OCI-LY3 (cell line): ENCODE results near the gene MUS81.
"Not testable (repeated sequence)": the region's sequence is repeated elsewhere in the genome, so short reads cannot be mapped to it uniquely, and the experiment has no call there.

ENCODE experiments used
- H2AFZ ChIP-seq: fragments of 200-600, 300-600 bp; shearing (Covaris generic); 2 replicates; pipeline ENCODE4 v1.6.0; 2014; ENCODE audit warnings: antibody characterized with exemption, low read depth, low read length
- H3K27ac ChIP-seq: fragments of 200-600, 300-600 bp; sonication (generic); 2 replicates; pipeline ENCODE4 v1.5.1; 2014; ENCODE audit warnings: mild to moderate bottlenecking, low read length, moderate library complexity, mixed read lengths
- H3K27me3 ChIP-seq: fragments of 200-600, 300-600 bp; sonication (generic); 2 replicates; pipeline ENCODE4 v1.6.1; 2014; ENCODE audit warnings: low read depth, low read length, mixed read lengths
- H3K36me3 ChIP-seq: fragments of 200-600, 300-600 bp; sonication (generic); replicated peaks from 2 replicates; pipeline ENCODE3; 2014; ENCODE audit warnings: low read depth, low read length, mixed read lengths
- H3K4me1 ChIP-seq: fragments of 300-600, 200-600 bp; sonication (generic); 2 replicates; pipeline ENCODE4 v1.6.1; 2014; ENCODE audit warnings: low read length, mixed read lengths
- H3K4me2 ChIP-seq: fragments of 200-600, 300-600 bp; sonication (generic); 2 replicates; pipeline ENCODE4 v1.6.1; 2014; ENCODE audit warnings: low read length, mixed read lengths
- H3K4me3 ChIP-seq: fragments of 300-600, 200-600 bp; sonication (generic); 2 replicates; pipeline ENCODE4 v1.5.1; 2014; ENCODE audit warnings: antibody characterized with exemption, mild to moderate bottlenecking, low read length, moderate library complexity
- H3K79me2 ChIP-seq: fragments of 300-600, 200-600 bp; shearing (Covaris generic); 2 replicates; pipeline ENCODE4 v1.6.1; 2014; ENCODE audit warnings: mild to moderate bottlenecking, low read length, mixed read lengths
- H3K9ac ChIP-seq: fragments of 300-600, 200-600 bp; shearing (Covaris generic); 2 replicates; pipeline ENCODE4 v1.6.0; 2014; ENCODE audit warnings: mild to moderate bottlenecking, low read length, moderate library complexity
- H3K9me3 ChIP-seq: fragments of 200-600, 300-600 bp; shearing (Covaris generic); 2 replicates; pipeline ENCODE4 v1.6.1; 2014; ENCODE audit warnings: low read length, mixed read lengths; ENCODE audit not compliant: insufficient read depth
- H4K20me1 ChIP-seq: fragments of 200-600, 300-600 bp; sonication (generic); 2 replicates; pipeline ENCODE4 v1.6.1; 2016; ENCODE audit warnings: low read length, mixed read lengths; ENCODE audit not compliant: insufficient read depth
- EZH2phosphoT487 ChIP-seq: fragments of 200-600 bp; shearing (Covaris generic); IDR thresholded peaks from 2 replicates; pipeline ENCODE4 v1.6.1; 2018; ENCODE audit warnings: antibody characterized with exemption, mixed run types, low read depth
- TF ChIP-seq, protein P1 (sequence below): fragments of 200-600, 300-600 bp; sonication (generic); IDR thresholded peaks from 2 replicates; pipeline ENCODE4 v1.5.1; 2014; ENCODE audit warnings: antibody characterized with exemption, low read length, low read depth

MUS81 gene

GRCh38 chr11:65891219-65892136 is 31.2 kb downstream of the MUS81 start:
- Histone ChIP-seq H3K79me2 (peaks cover 37% of the 10 kb centered on the region), H3K9me3 (no peaks in the 10 kb centered on the region), H3K9ac (peak overlapping the region; percentile 95), H2AFZ (no peak overlapping the region), H3K4me3 (peak overlapping the region; percentile 92), H3K27ac (peak overlapping the region; percentile 60), H3K4me2 (peak overlapping the region; percentile 85), H3K4me1 (peaks cover 36% of the 10 kb centered on the region), H3K36me3 (peaks cover 4% of the 10 kb centered on the region), H3K27me3 (no peaks in the 10 kb centered on the region), H4K20me1 (peaks cover 12% of the 10 kb centered on the region; the same call in 1 of the 2 replicates)
- TF ChIP-seq, protein P1, sequence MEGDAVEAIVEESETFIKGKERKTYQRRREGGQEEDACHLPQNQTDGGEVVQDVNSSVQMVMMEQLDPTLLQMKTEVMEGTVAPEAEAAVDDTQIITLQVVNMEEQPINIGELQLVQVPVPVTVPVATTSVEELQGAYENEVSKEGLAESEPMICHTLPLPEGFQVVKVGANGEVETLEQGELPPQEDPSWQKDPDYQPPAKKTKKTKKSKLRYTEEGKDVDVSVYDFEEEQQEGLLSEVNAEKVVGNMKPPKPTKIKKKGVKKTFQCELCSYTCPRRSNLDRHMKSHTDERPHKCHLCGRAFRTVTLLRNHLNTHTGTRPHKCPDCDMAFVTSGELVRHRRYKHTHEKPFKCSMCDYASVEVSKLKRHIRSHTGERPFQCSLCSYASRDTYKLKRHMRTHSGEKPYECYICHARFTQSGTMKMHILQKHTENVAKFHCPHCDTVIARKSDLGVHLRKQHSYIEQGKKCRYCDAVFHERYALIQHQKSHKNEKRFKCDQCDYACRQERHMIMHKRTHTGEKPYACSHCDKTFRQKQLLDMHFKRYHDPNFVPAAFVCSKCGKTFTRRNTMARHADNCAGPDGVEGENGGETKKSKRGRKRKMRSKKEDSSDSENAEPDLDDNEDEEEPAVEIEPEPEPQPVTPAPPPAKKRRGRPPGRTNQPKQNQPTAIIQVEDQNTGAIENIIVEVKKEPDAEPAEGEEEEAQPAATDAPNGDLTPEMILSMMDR, result peak; percentile 77
- no peak for TF ChIP-seq EZH2phosphoT487

- H3K4me3 ChIP-seq, result peak overlapping the region; percentile 92
- peaks cover 36% of the 10 kb centered on the region for H3K4me1 ChIP-seq
- peak overlapping the region; percentile 95 for H3K9ac ChIP-seq
- not testable (repeated sequence) for H3K27me3 ChIP-seq, H3K36me3 ChIP-seq, H2AFZ ChIP-seq, H3K9me3 ChIP-seq
- H3K79me2 ChIP-seq, result peaks cover 37% of the 10 kb centered on the region
- H4K20me1 ChIP-seq, result peaks cover 12% of the 10 kb centered on the region; the same call in 1 of the 2 replicates
- H3K27ac ChIP-seq, result peak overlapping the region; percentile 60
- H3K4me2 ChIP-seq, result peak overlapping the region; percentile 85
Measured at GRCh38 chr11:65892137-65892540, 31.9 kb downstream of the MUS81 start.

DNA sequence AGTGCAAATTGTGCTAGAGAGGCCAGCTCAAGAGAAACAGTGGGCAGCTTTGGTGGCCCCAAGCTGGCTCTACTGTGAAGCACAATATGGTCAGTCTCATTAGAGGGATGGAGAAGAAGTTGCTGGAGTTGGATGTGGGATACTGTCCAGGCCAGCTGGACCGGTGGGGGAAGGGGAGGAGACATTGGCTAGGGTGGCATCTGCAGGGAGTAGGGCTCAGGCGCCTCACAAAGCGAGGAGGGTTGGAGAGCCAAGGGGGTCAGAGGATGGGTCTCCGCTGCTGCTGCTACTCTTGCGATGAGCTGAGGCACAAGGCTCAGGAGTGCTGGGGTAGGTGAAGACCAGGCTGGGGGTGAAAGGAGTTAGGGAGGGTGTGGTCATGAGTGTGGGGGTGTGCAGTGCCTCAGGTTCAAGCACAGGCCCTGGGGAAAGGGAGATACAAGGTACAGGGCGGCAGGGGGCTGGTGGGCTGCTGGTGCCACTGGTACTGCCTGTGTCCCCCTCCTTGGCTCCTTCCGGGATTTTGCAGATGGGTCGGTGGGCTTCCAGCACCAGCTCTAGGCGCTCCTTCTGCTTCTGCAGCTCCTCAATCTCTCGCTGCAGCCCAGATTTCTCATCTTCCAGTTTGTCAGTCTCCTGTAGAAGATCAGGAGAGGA is 32.6 kb downstream of the MUS81 start:
- Histone ChIP-seq H2AFZ (no peak overlapping the region), H3K27me3 (no peaks in the 10 kb centered on the region), H3K36me3 (no peaks in the 10 kb centered on the region), H4K20me1 (peaks cover 12% of the 10 kb centered on the region; the same call in 1 of the 2 replicates), H3K9me3 (no peaks in the 10 kb centered on the region), H3K9ac (peak overlapping the region; percentile 95; the same call in 1 of the 2 replicates), H3K4me2 (peak overlapping the region; percentile 85), H3K27ac (peak overlapping the region; percentile 60), H3K4me1 (peaks cover 31% of the 10 kb centered on the region), H3K4me3 (peak overlapping the region; percentile 92), H3K79me2 (peaks cover 31% of the 10 kb centered on the region)
- TF ChIP-seq, protein P1, result no peak
- no peak for TF ChIP-seq EZH2phosphoT487

- Histone ChIP-seq H4K20me1 (peaks cover 12% of the 10 kb centered on the region; the same call in 1 of the 2 replicates), H3K79me2 (peaks cover 27% of the 10 kb centered on the region), H3K27me3 (no peaks in the 10 kb centered on the region), H3K27ac (peak overlapping the region; percentile 54), H3K4me3 (peak overlapping the region; percentile 92), H3K9ac (peak overlapping the region; percentile 66), H2AFZ (peak overlapping the region; percentile 19), H3K4me1 (peaks cover 29% of the 10 kb centered on the region), H3K4me2 (peak overlapping the region; percentile 85), H3K9me3 (no peaks in the 10 kb centered on the region), H3K36me3 (no peaks in the 10 kb centered on the region)
- TF ChIP-seq, protein P1, result no peak
- TF ChIP-seq EZH2phosphoT487, result no peak
Measured at GRCh38 chr11:65894034-65894591, 33.9 kb downstream of the MUS81 start.
